GM23338 (cell line): Measurements from ENCODE around the gene PDE2A. TPM values are rescaled to one million over a fixed set of nuclear protein-coding genes. Genes with fewer than 3 reads are reported as not detected.

Experiments
- ATAC-seq: fragments of 200-7000 bp; cut with Tn5 transposase; 3 replicates; pipeline ENCODE4 v1.9.1; 2020
- DNase-seq: peaks from one replicate; pipeline ENCODE4 v3.0.0-alpha.2; 2015; ENCODE audit warnings: low spot score
- H2AFZ ChIP-seq: fragments of 200-600 bp; sonication (generic); 2 replicates; pipeline ENCODE4 v1.8.0; 2016; ENCODE audit warnings: antibody characterized with exemption, mild to moderate bottlenecking, moderate library complexity
- H3F3A ChIP-seq: fragments of 200-600 bp; sonication (generic); replicated peaks from 2 replicates; pipeline ENCODE4 v1.8.0; 2017; ENCODE audit warnings: antibody characterized with exemption, mixed run types, low read depth
- H3K27ac ChIP-seq: fragments of 200-600 bp; sonication (generic); 2 replicates; pipeline ENCODE4 v1.6.1; 2016; ENCODE audit warnings: low read depth
- H3K27me3 ChIP-seq: fragments of 200-600 bp; sonication (generic); 2 replicates; pipeline ENCODE4 v1.8.0; 2016; ENCODE audit warnings: mild to moderate bottlenecking, mixed run types, moderate library complexity; ENCODE audit not compliant: insufficient read depth
- H3K36me3 ChIP-seq: fragments of 200-600 bp; sonication (generic); 2 replicates; pipeline ENCODE4 v1.8.0; 2016; ENCODE audit warnings: mild to moderate bottlenecking; ENCODE audit not compliant: insufficient read depth
- H3K4me1 ChIP-seq: fragments of 200-600 bp; sonication (generic); 2 replicates; pipeline ENCODE4 v1.8.0; 2016; ENCODE audit warnings: mild to moderate bottlenecking, moderate library complexity; ENCODE audit not compliant: insufficient read depth
- H3K4me2 ChIP-seq: fragments of 200-600 bp; sonication (generic); 2 replicates; pipeline ENCODE4 v1.7.1; 2017; ENCODE audit warnings: mixed run types
- H3K4me3 ChIP-seq: fragments of 200-600 bp; sonication (generic); 2 replicates; pipeline ENCODE4 v1.6.1; 2016; ENCODE audit warnings: mixed run types
- H3K79me2 ChIP-seq: fragments of 200-600 bp; sonication (generic); replicated peaks from 2 replicates; pipeline ENCODE4 v1.8.0; 2017; ENCODE audit warnings: mild to moderate bottlenecking; ENCODE audit not compliant: insufficient read depth
- H3K9me2 ChIP-seq: fragments of 200-600 bp; sonication (generic); 2 replicates; pipeline ENCODE4 v1.8.0; 2017; ENCODE audit not compliant: insufficient read depth
- H4K20me1 ChIP-seq: fragments of 200-600 bp; sonication (generic); replicated peaks from 2 replicates; pipeline ENCODE4 v1.8.0; 2017; ENCODE audit warnings: mild to moderate bottlenecking; ENCODE audit not compliant: insufficient read depth
- H3K27ac Mint-ChIP-seq: 2 replicates; pipeline ENCODE4 v1.8.0; 2020; ENCODE audit warnings: inconsistent platforms, mild to moderate bottlenecking, moderate library complexity, mixed read lengths
- H3K27me3 Mint-ChIP-seq: 3 replicates; pipeline ENCODE4 v1.8.0; 2022; ENCODE audit warnings: low read depth, mild to moderate bottlenecking, moderate library complexity, mixed read lengths, inconsistent platforms; ENCODE audit not compliant: insufficient read depth, poor library complexity
- H3K36me3 Mint-ChIP-seq: 3 replicates; pipeline ENCODE4 v1.8.0; 2021; ENCODE audit warnings: low read depth, mild to moderate bottlenecking, inconsistent platforms, moderate library complexity, mixed read lengths
- H3K4me1 Mint-ChIP-seq: 3 replicates; pipeline ENCODE4 v1.8.0; 2020; ENCODE audit warnings: mild to moderate bottlenecking, inconsistent platforms, mixed read lengths
- H3K4me3 Mint-ChIP-seq: 3 replicates; pipeline ENCODE4 v1.8.0; 2021; ENCODE audit warnings: moderate library complexity, mild to moderate bottlenecking, inconsistent platforms, mixed read lengths
- H3K9me3 Mint-ChIP-seq: 3 replicates; pipeline ENCODE4 v1.8.0; 2020; ENCODE audit warnings: moderate library complexity, mild to moderate bottlenecking, inconsistent platforms, mixed read lengths
- CREB1 ChIP-seq: fragments of 250-450 bp; sonication (Bioruptor Pico); IDR thresholded peaks from 2 replicates; pipeline ENCODE4 v1.5.0; 2020; ENCODE audit warnings: low read depth, mild to moderate bottlenecking, moderate library complexity
- ETS1 ChIP-seq: IDR thresholded peaks from 2 replicates; pipeline ENCODE4 v1.6.1; 2016; ENCODE audit warnings: antibody characterized with exemption
- EZH2 ChIP-seq: fragments of 200-600 bp; sonication (generic); IDR thresholded peaks from one replicate; pipeline ENCODE4 v1.8.0; 2017; ENCODE audit warnings: antibody characterized with exemption, mild to moderate bottlenecking, low read depth; ENCODE audit not compliant: unreplicated experiment
- EZH2phosphoT487 ChIP-seq: fragments of 200-600 bp; sonication (generic); IDR thresholded peaks from one replicate; pipeline ENCODE4 v1.8.1; 2018; ENCODE audit warnings: antibody characterized with exemption; ENCODE audit not compliant: unreplicated experiment
- JUNB ChIP-seq: IDR thresholded peaks from one replicate; pipeline ENCODE4 v1.6.1; 2016; ENCODE audit warnings: antibody characterized with exemption; ENCODE audit not compliant: unreplicated experiment
- NANOG ChIP-seq: IDR thresholded peaks from 2 replicates; pipeline ENCODE4 v1.6.1; 2016; ENCODE audit warnings: antibody characterized with exemption, borderline replicate concordance
- POLR2AphosphoS5 ChIP-seq: IDR thresholded peaks from 2 replicates; pipeline ENCODE4 v1.6.1; 2016; ENCODE audit warnings: antibody characterized with exemption, low read depth
- REST ChIP-seq: IDR thresholded peaks from one replicate; pipeline ENCODE4 v1.6.1; 2018; ENCODE audit warnings: antibody characterized with exemption; ENCODE audit not compliant: unreplicated experiment
- ZNF114 ChIP-seq: fragments of 250-450 bp; sonication (Bioruptor Pico); IDR thresholded peaks from 2 replicates; pipeline ENCODE4 v1.5.0; 2020; ENCODE audit warnings: mild to moderate bottlenecking, moderate library complexity
- ZNF462 ChIP-seq: fragments of 250-450 bp; sonication (Bioruptor Pico); IDR thresholded peaks from 2 replicates; pipeline ENCODE4 v1.5.0; 2020; ENCODE audit warnings: mild to moderate bottlenecking, moderate library complexity
- polyA plus RNA-seq: library from polyadenylated mRNA; unstranded; fragments of >200 nt; fragmentation: Nextera tagmentation; extraction: Ambion mirVana; gene quantifications from 2 replicates; pipeline ENCODE4 v1.2.1, GENCODE V29; 2016
- total RNA-seq: library from RNA; depleted of rRNA; stranded (reverse); fragments of >200 nt; shearing (Covaris generic); gene quantifications from 2 replicates; pipeline ENCODE4 v1.2.3, GENCODE V29; 2014

The PDE2A gene
- total and polyA plus RNA-seq, 2 experiments from 2014 or later = 4.3 to 16.2 TPM

- no peak for TF ChIP-seq ZNF462 (CRISPR knock-in tag)
- no peak for TF ChIP-seq POLR2AphosphoS5
- no peak for TF ChIP-seq ZNF114
- TF ChIP-seq CREB1 (CRISPR knock-in tag) = no peak
- no peak for TF ChIP-seq JUNB
- no peak for TF ChIP-seq EZH2phosphoT487
- no peak for TF ChIP-seq EZH2
- no peak for TF ChIP-seq ETS1
- no peak for TF ChIP-seq NANOG
Observed at GRCh38 chr11:72682858-72683243, 8.6 kb upstream of the PDE2A start (continued).

- Histone ChIP-seq H2AFZ (no peak overlapping the region), H3K79me2 (no peaks in the 10 kb centered on the region), H3K4me1 (peaks cover under 1% of the 10 kb centered on the region; the same call in 1 of the 2 replicates), H3F3A (no peaks in the 10 kb centered on the region), H3K4me3 (no peak overlapping the region), H4K20me1 (0 out of 2 replicates have a peak, but pooled peaks cover 5% of the 10 kb centered on the region), H3K9me2 (no peaks in the 10 kb centered on the region), H3K27me3 (peaks cover 22% of the 10 kb centered on the region), H3K36me3 (no peaks in the 10 kb centered on the region), H3K4me2 (no peak overlapping the region), H3K27ac (no peak overlapping the region)
- Mint-ChIP-seq H3K4me3 (no peak overlapping the region), H3K27me3 (peaks cover 34% of the 10 kb centered on the region), H3K27ac (no peak overlapping the region), H3K36me3 (peaks cover 3% of the 10 kb centered on the region; the same call in 1 of the 3 replicates), H3K9me3 (no peaks in the 10 kb centered on the region), H3K4me1 (peaks cover 16% of the 10 kb centered on the region)
- DNase-seq (no peak), ATAC-seq (no peak)
- no peak for TF ChIP-seq NANOG
- TF ChIP-seq EZH2 = no peak
- no peak for TF ChIP-seq ETS1
- TF ChIP-seq JUNB = no peak
- no peak for TF ChIP-seq REST
- TF ChIP-seq EZH2phosphoT487 = no peak
- no peak for TF ChIP-seq POLR2AphosphoS5
Observed at GRCh38 chr11:72682238-72682857, 8.1 kb upstream of the PDE2A start.
